Progenitor cell of endocrine pancreas (in vitro differentiated cells): ENCODE results near the gene ARFGAP2. TPM values are rescaled to one million over a fixed set of nuclear protein-coding genes. Genes with fewer than 3 reads are reported as not detected.
A peak's percentile ranks its signal among the peaks of the same experiment; 100 is the strongest.

Experiments
- DNase-seq: peaks from one replicate; pipeline ENCODE4 v3.0.0; 2021; ENCODE audit warnings: low spot score; ENCODE audit not compliant: unreplicated experiment
- H3K27ac Mint-ChIP-seq: 2 replicates; pipeline ENCODE4 v1.8.0; 2021; ENCODE audit warnings: mild to moderate bottlenecking, moderate library complexity, mixed read lengths
- H3K27me3 Mint-ChIP-seq: 2 replicates; pipeline ENCODE4 v1.8.0; 2021; ENCODE audit warnings: mixed read lengths
- H3K36me3 Mint-ChIP-seq: 2 replicates; pipeline ENCODE4 v1.8.0; 2022; ENCODE audit warnings: mixed read lengths; ENCODE audit not compliant: insufficient read depth
- H3K4me1 Mint-ChIP-seq: 2 replicates; pipeline ENCODE4 v1.8.0; 2021; ENCODE audit warnings: low read depth, mixed read lengths
- H3K4me3 Mint-ChIP-seq: 2 replicates; pipeline ENCODE4 v1.8.0; 2021; ENCODE audit warnings: low read depth, mild to moderate bottlenecking, moderate library complexity, mixed read lengths
- H3K9me3 Mint-ChIP-seq: 2 replicates; pipeline ENCODE4 v1.8.0; 2021; ENCODE audit warnings: low read depth, mixed read lengths
- total RNA-seq: library from RNA; stranded (reverse); gene quantifications from 2 replicates; pipeline ENCODE4 v1.2.1, GENCODE V29; 2021
- TF ChIP-seq, protein P1 (sequence below): fragments of 200-600 bp; sonication (generic); IDR thresholded peaks from one replicate; pipeline ENCODE4 v1.5.0; 2021; ENCODE audit warnings: antibody characterized with exemption, mild to moderate bottlenecking; ENCODE audit not compliant: unreplicated experiment

Gene ARFGAP2
- total RNA-seq, 1 donor from 2014 or later: 109 TPM

DNA sequence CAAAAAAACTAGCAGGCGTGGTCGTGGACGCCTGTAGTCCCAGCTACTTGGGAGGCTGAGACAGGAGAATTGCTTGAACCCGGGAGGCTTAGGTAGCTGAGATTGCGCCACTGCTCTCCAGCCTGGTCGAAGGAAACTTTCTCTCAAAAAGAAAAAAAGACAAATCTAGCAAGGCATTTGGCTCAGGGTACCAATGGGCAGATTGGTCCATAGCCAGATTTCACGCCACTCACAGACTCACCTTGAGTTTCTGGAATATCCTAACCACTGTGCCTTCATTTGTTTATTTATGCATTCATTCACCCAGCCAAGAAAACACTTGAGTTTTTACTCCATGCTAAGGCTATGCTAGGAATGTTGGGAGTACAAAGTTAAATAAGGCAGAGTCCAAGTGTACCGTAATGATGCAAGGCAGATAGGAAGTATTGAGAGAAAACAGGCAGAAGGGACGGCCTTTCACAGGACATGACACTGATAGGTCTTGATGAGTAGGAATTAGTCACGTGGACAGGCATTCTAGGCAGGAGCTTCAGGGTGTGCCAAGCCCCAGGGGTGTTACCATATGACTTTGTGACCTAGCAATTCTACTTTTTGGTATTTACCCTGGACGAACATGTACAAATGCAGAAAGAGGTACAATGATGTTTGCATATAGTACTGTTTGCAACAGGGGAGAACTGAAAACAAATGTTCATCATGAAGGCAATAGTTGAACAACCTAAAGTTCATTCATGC is 12.6 kb upstream of the ARFGAP2 start:
- DNase-seq: no peak
- Mint-ChIP-seq H3K9me3 (no peaks in the 10 kb centered on the region), H3K36me3 (no peaks in the 10 kb centered on the region), H3K4me1 (peaks cover 17% of the 10 kb centered on the region), H3K4me3 (no peak overlapping the region), H3K27ac (no peak overlapping the region), H3K27me3 (peaks cover 3% of the 10 kb centered on the region)
- TF ChIP-seq, protein P1, sequence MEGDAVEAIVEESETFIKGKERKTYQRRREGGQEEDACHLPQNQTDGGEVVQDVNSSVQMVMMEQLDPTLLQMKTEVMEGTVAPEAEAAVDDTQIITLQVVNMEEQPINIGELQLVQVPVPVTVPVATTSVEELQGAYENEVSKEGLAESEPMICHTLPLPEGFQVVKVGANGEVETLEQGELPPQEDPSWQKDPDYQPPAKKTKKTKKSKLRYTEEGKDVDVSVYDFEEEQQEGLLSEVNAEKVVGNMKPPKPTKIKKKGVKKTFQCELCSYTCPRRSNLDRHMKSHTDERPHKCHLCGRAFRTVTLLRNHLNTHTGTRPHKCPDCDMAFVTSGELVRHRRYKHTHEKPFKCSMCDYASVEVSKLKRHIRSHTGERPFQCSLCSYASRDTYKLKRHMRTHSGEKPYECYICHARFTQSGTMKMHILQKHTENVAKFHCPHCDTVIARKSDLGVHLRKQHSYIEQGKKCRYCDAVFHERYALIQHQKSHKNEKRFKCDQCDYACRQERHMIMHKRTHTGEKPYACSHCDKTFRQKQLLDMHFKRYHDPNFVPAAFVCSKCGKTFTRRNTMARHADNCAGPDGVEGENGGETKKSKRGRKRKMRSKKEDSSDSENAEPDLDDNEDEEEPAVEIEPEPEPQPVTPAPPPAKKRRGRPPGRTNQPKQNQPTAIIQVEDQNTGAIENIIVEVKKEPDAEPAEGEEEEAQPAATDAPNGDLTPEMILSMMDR: no peak

DNA sequence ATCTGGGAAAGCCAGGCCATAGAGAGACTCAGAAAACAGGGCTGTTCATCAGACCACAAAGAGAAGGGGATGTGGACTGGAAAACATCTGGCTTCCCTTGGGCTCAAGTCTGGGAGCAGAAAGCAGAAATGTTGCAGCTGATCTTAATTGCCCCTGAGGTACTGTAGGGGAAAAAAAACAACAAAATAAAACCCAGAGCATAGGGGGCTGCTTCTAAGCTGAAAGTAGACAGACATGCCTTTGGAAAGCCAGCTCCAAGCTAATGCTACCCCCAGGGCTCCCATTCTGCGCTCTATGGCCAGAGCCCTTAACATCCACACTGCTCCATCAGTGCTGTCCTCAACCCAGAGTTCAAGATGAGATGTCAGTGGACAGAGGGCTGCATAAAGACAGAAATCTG is 11.6 kb upstream of the ARFGAP2 start:
- Mint-ChIP-seq H3K9me3 (no peaks in the 10 kb centered on the region), H3K27me3 (peaks cover 3% of the 10 kb centered on the region), H3K4me3 (peak overlapping the region; percentile 69), H3K27ac (no peak overlapping the region), H3K36me3 (no peaks in the 10 kb centered on the region), H3K4me1 (peaks cover 19% of the 10 kb centered on the region)
- no peak for DNase-seq
- TF ChIP-seq, protein P1: no peak

DNA sequence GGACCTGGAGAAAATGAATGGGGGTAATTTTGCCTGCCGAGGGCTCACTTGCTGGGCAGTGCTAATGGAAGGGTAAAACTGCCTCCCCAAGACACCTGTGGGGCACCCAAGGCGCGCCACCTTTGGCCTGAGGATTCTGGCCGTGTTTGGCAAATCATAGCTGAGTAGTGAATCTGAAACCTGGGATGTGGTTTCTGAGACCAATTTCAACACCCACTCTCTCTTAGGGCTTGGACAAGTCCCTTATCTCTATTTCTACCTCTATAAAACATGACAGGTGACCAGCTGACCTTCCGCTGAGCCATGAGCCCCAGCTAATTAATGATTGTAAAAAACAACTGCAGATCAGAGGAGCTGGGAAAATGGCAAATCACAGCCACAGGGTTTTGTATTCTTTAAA is 11.0 kb upstream of the ARFGAP2 start:
- peak overlapping the region; percentile 69 for H3K4me3 Mint-ChIP-seq
- no peaks in the 10 kb centered on the region for H3K9me3 Mint-ChIP-seq
- TF ChIP-seq, protein P1: no peak
- peak overlapping the region; percentile 86 for H3K27ac Mint-ChIP-seq
- H3K36me3 Mint-ChIP-seq: no peaks in the 10 kb centered on the region
- no peak for DNase-seq
- peaks cover 19% of the 10 kb centered on the region for H3K4me1 Mint-ChIP-seq
- H3K27me3 Mint-ChIP-seq: peaks cover 3% of the 10 kb centered on the region

DNA sequence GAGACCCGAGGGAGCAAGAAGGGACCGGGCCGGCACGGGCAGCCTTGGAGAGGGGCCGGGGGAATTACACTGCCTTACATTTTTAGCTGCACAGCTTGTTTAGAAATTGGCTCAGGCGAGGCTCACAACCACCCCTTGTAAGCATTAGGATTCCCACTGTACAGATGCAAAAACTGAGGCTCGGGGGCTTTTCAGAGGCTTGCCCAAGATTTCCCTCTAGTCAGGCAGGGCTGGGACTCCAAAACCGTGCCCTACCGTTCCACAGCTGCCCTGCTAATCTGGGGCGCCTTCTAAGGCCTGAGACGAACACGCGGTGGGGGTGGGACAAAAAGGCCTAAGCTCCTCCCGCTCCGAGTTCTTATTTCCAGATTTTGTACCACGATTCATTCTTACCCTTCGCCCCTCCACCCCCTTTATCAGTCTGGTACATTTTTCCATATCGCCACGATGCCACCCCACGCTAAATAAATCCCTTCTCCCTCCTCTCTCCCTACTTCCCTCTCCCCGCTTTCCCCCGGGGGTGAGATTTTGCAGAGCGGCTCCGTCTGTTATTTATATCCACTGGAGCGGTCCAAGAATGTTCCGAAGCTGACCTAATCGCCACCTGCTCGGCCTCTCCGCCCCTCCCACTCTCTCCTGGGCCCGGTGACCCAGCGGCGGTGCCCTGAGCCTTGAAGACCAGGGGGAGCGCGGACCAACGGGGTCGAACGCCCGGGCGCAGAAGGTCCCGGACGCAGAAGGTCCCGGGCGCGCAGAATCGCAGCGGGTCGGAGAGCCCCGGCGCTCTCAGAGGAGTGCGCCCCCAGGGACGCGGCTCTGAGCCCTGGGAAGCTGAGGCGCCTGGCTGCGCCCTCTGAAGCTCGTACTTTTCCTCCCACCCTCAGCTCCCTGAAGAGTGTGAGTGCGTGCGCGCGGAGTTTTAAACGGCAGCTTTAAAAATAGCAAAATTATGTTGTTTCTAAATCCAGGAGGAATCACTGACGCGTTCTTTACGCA is 10.3 kb upstream of the ARFGAP2 start:
- Mint-ChIP-seq H3K36me3 (no peaks in the 10 kb centered on the region), H3K4me3 (peak overlapping the region; percentile 69), H3K4me1 (peaks cover 19% of the 10 kb centered on the region), H3K9me3 (no peaks in the 10 kb centered on the region), H3K27ac (peak overlapping the region; percentile 86), H3K27me3 (peaks cover 3% of the 10 kb centered on the region)
- peak; percentile 26 for DNase-seq
- TF ChIP-seq, protein P1: peak; percentile 31

DNA sequence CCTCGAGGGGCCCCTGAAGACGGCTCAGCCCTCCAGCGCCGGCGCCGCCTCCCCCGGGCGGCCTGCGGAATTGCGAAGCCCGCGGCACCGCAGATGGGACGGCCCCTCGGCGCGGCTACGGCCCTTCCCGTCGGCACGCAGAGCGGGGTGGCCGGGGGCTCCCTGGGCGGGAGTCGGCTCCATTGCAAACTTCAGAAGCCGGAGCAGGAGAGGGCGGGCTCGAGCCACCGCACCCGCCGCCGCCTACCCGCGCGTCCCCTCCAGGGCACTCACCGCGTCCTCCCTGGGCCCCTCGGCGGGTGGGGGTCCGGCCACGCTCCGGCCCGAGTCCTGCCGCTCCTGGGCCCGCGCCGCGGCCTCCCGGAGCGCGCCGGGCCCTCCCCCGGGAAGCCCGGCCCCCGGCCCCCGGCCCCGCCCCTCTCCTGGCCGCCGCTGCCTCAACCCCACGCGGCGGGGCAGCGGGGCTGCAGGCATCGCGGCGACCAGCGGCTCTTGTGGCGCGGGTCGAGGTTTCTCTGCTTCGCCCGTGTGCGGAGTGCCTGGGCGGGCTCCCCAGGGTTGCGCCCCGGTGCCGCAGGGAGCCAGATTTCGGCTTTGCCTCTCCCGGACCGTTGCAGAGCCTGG is 9.5 kb upstream of the ARFGAP2 start, which contains the start of gene PACSIN3:
TSS of gene PACSIN3 (minus strand) at position 359 of the 624 bp plus-strand sequence. CDS start 3,707 bp downstream, outside the sequence.
- TF ChIP-seq, protein P1: no peak
- peak within 1 kb of the TSS; percentile 95 for H3K27ac Mint-ChIP-seq
- H3K27me3 Mint-ChIP-seq: peaks cover 3% of the 10 kb centered on the region

More for the DNA sequence above, 9.5 kb upstream of the ARFGAP2 start, which contains the start of gene PACSIN3:
- H3K4me1 Mint-ChIP-seq: peaks cover 19% of the 10 kb centered on the region
- no peaks in the 10 kb centered on the region for H3K9me3 Mint-ChIP-seq
- H3K4me3 Mint-ChIP-seq: peak within 1 kb of the TSS; percentile 78
- DNase-seq: peak; percentile 55
- no peaks in the 10 kb centered on the region for H3K36me3 Mint-ChIP-seq
